Measurements from ENCODE around the gene GPATCH3.
A peak's percentile ranks its signal among the peaks of the same experiment; 100 is the strongest.

The GPATCH3 gene

DNA sequence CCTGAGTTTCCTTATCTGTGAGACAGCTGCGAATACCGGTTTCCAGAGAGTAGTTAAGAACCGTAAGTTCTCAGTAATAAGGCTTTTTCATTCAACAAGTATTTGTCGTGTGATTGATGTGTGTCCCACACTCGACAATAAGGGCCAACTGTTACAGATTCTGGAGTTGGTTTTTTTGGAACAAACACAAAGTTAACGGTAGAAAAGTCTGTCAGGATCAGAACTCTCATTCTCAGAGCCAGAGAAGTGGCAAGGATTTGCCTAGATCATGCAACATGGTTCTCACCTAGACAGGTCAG is 22.1 kb upstream of the GPATCH3 start:
- Mint-ChIP-seq H3K36me3 (ENCODE audit: low read depth) (peaks cover 55% of the 10 kb centered on the region), H3K4me3 (peak overlapping the region; percentile 94), H3K9me3 (no peaks in the 10 kb centered on the region), H3K27me3 (no peaks in the 10 kb centered on the region), H3K4me1 (ENCODE audit: low read depth) (peaks cover 41% of the 10 kb centered on the region), H3K27ac (peak overlapping the region; percentile 98)
- no peak for DNase-seq

DNA sequence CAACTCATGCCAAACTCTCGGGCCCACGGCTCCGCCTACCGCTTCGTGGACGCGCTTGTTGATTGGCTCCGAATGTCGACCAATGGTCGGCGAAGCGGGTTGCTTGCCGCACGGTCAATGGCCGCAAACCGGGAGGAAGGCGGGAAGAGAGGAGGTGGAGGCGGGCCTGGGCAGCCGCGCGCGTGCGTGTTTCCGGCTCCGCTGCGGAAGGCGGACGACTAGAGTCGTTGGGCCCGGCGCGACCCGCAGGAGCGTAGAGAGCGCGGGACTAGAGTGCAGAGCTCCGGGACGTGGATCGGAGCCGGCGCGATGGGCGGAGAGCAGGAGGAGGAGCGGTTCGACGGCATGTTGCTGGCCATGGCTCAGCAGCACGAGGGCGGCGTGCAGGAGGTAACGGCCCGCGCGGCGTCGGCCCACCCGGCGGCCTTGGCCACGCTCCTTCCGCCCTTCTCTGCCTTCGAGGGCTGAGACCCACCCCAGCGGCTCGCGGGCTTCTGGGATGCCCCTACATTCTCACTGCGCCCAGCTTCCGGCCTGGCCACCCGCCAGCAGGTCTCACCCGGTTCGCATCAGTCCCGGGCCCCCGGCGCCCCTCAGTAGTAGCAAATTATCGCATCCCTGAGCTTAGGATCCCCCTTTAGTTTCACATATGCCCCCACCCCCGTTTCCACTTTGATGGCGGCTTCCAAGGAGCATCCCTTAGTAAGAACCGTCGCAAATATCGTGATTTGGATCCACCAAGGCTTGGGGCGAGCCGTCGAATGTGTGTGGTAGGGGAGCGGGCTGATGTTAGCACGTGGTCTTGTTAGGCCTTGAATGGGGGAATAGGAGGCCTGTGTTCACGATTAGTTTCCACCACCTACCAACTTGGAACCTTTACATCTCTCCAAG is 21.5 kb upstream of the GPATCH3 start, which contains the start of gene NUDC:
Gene NUDC, plus strand, starts transcription at position 204 of the 891 bp plus-strand sequence. Its CDS starts 106 bp downstream, at position 310.
- Mint-ChIP-seq H3K27ac (peak within 1 kb of the TSS; percentile 98), H3K36me3 (ENCODE audit: low read depth) (peaks cover 50% of the 10 kb centered on the region), H3K4me3 (peak within 1 kb of the TSS; percentile 94), H3K4me1 (ENCODE audit: low read depth) (peaks cover 38% of the 10 kb centered on the region), H3K9me3 (no peaks in the 10 kb centered on the region), H3K27me3 (no peaks in the 10 kb centered on the region)
- DNase-seq = peak; percentile 95

- no peaks in the 10 kb centered on the region for H3K27me3 Mint-ChIP-seq
- DNase-seq = no peak
- peak overlapping the region; percentile 98 for H3K27ac Mint-ChIP-seq
- H3K36me3 Mint-ChIP-seq (ENCODE audit: low read depth) = peaks cover 43% of the 10 kb centered on the region
- H3K4me1 Mint-ChIP-seq (ENCODE audit: low read depth) = peaks cover 35% of the 10 kb centered on the region
- H3K9me3 Mint-ChIP-seq = no peaks in the 10 kb centered on the region
- peak overlapping the region; percentile 94 for H3K4me3 Mint-ChIP-seq
Measured at GRCh38 chr1:26921126-26921539, 20.9 kb upstream of the GPATCH3 start.

- no peak overlapping the region for H3K4me3 Mint-ChIP-seq
- no peaks in the 10 kb centered on the region for H3K27me3 Mint-ChIP-seq
- no peaks in the 10 kb centered on the region for H3K9me3 Mint-ChIP-seq
- peaks cover under 1% of the 10 kb centered on the region for H3K4me1 Mint-ChIP-seq (ENCODE audit: low read depth)
- no peak for DNase-seq
- no peaks in the 10 kb centered on the region for H3K36me3 Mint-ChIP-seq (ENCODE audit: low read depth)
- no peak overlapping the region for H3K27ac Mint-ChIP-seq
Measured at GRCh38 chr1:26915204-26915842, 15.1 kb upstream of the GPATCH3 start.

DNA sequence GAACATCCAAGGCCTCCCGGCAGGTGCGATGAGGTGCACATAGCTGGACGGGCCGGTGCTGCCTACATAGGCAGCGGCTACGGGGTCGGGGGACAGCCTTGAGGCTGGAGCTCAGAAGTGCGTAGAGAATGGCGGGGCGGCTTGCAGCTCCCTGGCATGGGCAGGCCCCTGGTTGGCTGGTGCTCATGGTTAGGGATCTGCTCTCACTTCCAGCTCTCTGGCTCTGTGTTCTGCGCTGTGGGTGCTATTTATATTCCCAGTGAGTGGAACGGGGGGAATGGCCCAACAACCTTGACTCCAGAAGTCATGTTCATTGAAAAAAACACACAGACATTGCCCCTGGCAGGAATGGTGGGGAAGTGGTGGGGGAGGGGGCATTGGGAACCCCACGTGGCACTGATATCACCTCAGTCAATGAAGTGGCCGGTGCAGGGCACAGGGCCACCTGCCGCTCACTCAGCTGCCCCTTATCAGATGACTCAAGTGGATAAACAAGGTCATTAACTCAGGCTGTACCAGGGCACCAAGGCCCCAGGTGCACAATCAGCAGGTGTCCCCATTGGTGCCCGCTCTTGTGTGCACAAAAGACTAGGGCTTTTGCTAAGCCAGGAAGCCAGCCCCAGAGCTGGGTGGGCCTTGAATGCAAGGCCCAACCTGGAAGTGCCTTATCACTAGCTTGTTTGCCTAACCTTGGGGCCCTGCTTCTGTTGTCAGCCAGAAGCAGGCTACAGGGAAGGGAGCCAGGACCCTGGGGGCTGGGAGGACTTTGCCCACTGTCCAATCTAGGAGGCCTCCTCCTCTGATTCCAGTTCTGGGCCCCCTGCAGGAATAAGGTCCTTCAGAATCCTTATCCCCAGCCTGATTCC is 13.7 kb upstream of the GPATCH3 start, which contains the start of gene NR0B2:
Gene NR0B2, minus strand, starts transcription at position 222 of the 866 bp plus-strand sequence. Its CDS starts 35 bp downstream, at position 187.
- DNase-seq = no peak
- no peak within 1 kb of the TSS for H3K4me3 Mint-ChIP-seq

DNA sequence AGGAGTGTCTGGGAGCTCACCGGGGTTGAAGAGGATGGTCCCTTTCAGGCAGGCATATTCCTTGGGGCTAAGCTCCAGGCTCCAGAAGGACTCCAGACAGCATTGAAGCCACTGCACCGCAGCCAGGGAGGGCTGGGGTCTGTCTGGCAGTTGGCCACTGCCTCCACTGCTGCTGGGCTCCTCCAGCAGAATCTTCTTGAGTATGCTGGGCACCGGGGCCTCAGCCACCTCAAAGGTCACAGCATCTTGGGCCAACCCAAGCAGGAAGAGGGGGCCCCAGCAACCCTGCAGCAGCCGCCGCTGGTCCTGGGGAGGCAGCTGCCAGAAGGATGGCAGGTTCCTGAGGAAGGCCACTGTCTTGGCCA is 13.1 kb upstream of the GPATCH3 start:
- no peaks in the 10 kb centered on the region for H3K9me3 Mint-ChIP-seq
- H3K36me3 Mint-ChIP-seq (ENCODE audit: low read depth) = no peaks in the 10 kb centered on the region
- no peak overlapping the region for H3K27ac Mint-ChIP-seq
- no peaks in the 10 kb centered on the region for H3K27me3 Mint-ChIP-seq
- H3K4me1 Mint-ChIP-seq (ENCODE audit: low read depth) = no peaks in the 10 kb centered on the region
- no peak for DNase-seq
- H3K4me3 Mint-ChIP-seq = no peak overlapping the region

More for the DNA sequence above, 13.7 kb upstream of the GPATCH3 start, which contains the start of gene NR0B2:
- H3K36me3 Mint-ChIP-seq (ENCODE audit: low read depth) = no peaks in the 10 kb centered on the region
- H3K27ac Mint-ChIP-seq = no peak within 1 kb of the TSS
- H3K4me1 Mint-ChIP-seq (ENCODE audit: low read depth) = no peaks in the 10 kb centered on the region
- no peaks in the 10 kb centered on the region for H3K9me3 Mint-ChIP-seq
- H3K27me3 Mint-ChIP-seq = no peaks in the 10 kb centered on the region

- no peak for DNase-seq
- Mint-ChIP-seq H3K4me3 (no peak overlapping the region), H3K36me3 (ENCODE audit: low read depth) (no peaks in the 10 kb centered on the region), H3K27ac (no peak overlapping the region), H3K9me3 (no peaks in the 10 kb centered on the region), H3K27me3 (no peaks in the 10 kb centered on the region), H3K4me1 (ENCODE audit: low read depth) (no peaks in the 10 kb centered on the region)
Measured at GRCh38 chr1:26912147-26912490, 11.9 kb upstream of the GPATCH3 start.

GRCh38 chr1:26911399-26912146 is 11.3 kb upstream of the GPATCH3 start:
- no peak for DNase-seq
- Mint-ChIP-seq H3K4me1 (ENCODE audit: low read depth) (no peaks in the 10 kb centered on the region), H3K4me3 (no peak overlapping the region), H3K27ac (no peak overlapping the region), H3K36me3 (ENCODE audit: low read depth) (no peaks in the 10 kb centered on the region), H3K9me3 (no peaks in the 10 kb centered on the region), H3K27me3 (no peaks in the 10 kb centered on the region)

DNA sequence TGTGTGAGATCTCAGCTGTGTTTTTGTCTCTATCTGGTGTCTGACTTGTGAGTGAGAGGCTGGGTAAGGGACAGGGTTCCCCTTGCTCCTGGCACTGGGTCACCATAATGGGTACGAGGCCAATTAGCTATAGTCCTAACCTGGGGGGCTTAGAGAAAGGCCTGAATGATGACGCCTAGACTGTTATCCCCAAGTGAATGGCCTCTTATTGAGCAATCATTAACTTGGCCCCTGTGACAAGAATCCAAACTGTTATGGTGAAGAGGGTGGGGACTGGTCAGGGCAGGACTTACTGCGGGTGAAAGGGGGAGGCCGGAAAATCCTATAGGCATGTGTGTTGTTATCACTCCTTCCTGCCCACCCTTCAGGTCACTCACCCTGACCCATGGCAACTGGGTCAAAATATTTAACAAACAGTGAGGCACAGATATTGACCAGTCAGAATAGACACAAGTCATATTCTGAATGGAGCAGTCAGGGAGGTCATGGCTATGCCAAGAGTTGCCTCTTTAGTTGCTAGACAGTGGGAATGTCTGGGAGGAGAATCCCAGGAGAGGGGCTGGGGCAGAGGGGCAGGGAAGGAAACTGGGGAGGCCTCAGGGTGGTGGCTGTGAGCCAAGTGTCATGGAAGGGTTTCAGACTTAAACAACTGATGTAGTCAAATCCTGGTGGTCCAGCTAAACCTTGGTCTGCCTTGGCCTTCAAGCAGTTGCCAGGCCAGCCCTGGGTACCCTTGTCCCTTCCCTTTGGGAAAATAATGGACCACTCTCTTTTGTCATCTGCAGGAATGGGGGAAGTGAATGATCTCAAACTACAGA is 10.3 kb upstream of the GPATCH3 start:
- no peaks in the 10 kb centered on the region for H3K36me3 Mint-ChIP-seq (ENCODE audit: low read depth)
- no peaks in the 10 kb centered on the region for H3K4me1 Mint-ChIP-seq (ENCODE audit: low read depth)
- H3K9me3 Mint-ChIP-seq = no peaks in the 10 kb centered on the region
- DNase-seq = no peak
- no peaks in the 10 kb centered on the region for H3K27me3 Mint-ChIP-seq
- H3K4me3 Mint-ChIP-seq = no peak overlapping the region
- no peak overlapping the region for H3K27ac Mint-ChIP-seq

DNA sequence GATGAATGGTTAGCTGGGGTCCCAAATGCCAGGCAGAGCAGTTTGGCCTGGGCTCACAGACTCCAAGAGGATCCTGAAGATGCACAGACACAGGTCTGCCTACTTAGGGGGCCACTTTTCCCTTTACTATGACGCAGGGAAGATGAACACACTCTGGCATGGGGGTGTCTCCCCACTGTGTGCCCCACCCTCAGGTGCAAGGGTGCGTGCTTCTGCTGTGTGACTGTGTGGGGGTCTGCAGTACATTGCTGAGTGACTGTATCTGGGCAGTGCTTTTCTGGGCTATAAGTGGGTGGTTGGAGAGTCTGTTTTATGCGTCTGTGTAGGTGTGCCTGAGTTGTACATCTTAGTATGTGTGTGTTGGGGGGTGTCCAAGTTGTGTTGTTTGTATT is 9.7 kb upstream of the GPATCH3 start:
- Mint-ChIP-seq H3K9me3 (no peaks in the 10 kb centered on the region), H3K36me3 (ENCODE audit: low read depth) (no peaks in the 10 kb centered on the region), H3K27ac (no peak overlapping the region), H3K27me3 (no peaks in the 10 kb centered on the region), H3K4me1 (ENCODE audit: low read depth) (no peaks in the 10 kb centered on the region), H3K4me3 (no peak overlapping the region)
- DNase-seq = no peak

- peaks cover 2% of the 10 kb centered on the region for H3K4me1 Mint-ChIP-seq (ENCODE audit: low read depth)
- no peak overlapping the region for H3K27ac Mint-ChIP-seq
- no peaks in the 10 kb centered on the region for H3K27me3 Mint-ChIP-seq
- no peaks in the 10 kb centered on the region for H3K9me3 Mint-ChIP-seq
- no peaks in the 10 kb centered on the region for H3K36me3 Mint-ChIP-seq (ENCODE audit: low read depth)
- DNase-seq = no peak
- H3K4me3 Mint-ChIP-seq = no peak overlapping the region
Measured at GRCh38 chr1:26907071-26907917, 7.0 kb upstream of the GPATCH3 start.

GRCh38 chr1:26900815-26901511 is 696 bp upstream of the GPATCH3 start:
- H3K4me1 Mint-ChIP-seq (ENCODE audit: low read depth) = peaks cover 37% of the 10 kb centered on the region
- H3K27me3 Mint-ChIP-seq = no peaks in the 10 kb centered on the region
- peaks cover 38% of the 10 kb centered on the region for H3K36me3 Mint-ChIP-seq (ENCODE audit: low read depth)
- H3K4me3 Mint-ChIP-seq = peak overlapping the region; percentile 90
- H3K9me3 Mint-ChIP-seq = no peaks in the 10 kb centered on the region
- no peak for DNase-seq
- H3K27ac Mint-ChIP-seq = peak overlapping the region; percentile 96

Data from activated T-cell treated with anti-CD3 and anti-CD28 coated beads, Interleukin-2, amount 50 U/mL, for 24 hours (primary cell).